Keratinocyte (primary cell): Measurements from ENCODE around the gene MALRD1. TPM values are rescaled to one million over a fixed set of nuclear protein-coding genes. Genes with fewer than 3 reads are reported as not detected.

Experiments
- DNase-seq: peaks from one replicate; pipeline ENCODE4 v3.0.0-alpha.2; 2011; ENCODE audit warnings: low read depth, missing footprints, low spot score
- FAIRE-seq: peaks from 2 replicates; lab custom pipeline; 2011; peaks lifted over from hg19 to GRCh38; lab: Jason Lieb, UNC
- H2AFZ ChIP-seq: 2 replicates; pipeline ENCODE4 v1.6.0; 2012; ENCODE audit warnings: low read length, control low read depth, inconsistent platforms; ENCODE audit not compliant: control insufficient read depth
- H3K27ac ChIP-seq: 2 replicates; pipeline ENCODE4 v1.5.1; 2011; ENCODE audit warnings: low read length; ENCODE audit not compliant: control insufficient read depth, insufficient read depth
- H3K27me3 ChIP-seq: 3 replicates; pipeline ENCODE4 v1.6.0; 2011; ENCODE audit warnings: low read length; ENCODE audit not compliant: control insufficient read depth, insufficient read depth; ENCODE audit errors: extremely low read depth
- H3K36me3 ChIP-seq, 2 experiments: 2 replicates in 1 of 2; 3 replicates in 1 of 2; pipeline ENCODE4 v1.5.1; 2011; ENCODE audit warnings: low read length in 2 of 2, mild to moderate bottlenecking in 1 of 2; ENCODE audit not compliant: control insufficient read depth in 2 of 2, insufficient read depth in 2 of 2; ENCODE audit errors: extremely low read depth in 1 of 2
- H3K4me1 ChIP-seq: 3 replicates; pipeline ENCODE4 v1.5.1; 2011; ENCODE audit warnings: low read length; ENCODE audit not compliant: control insufficient read depth, insufficient read depth; ENCODE audit errors: extremely low read depth
- H3K4me2 ChIP-seq: 3 replicates; pipeline ENCODE4 v1.6.0; 2011; ENCODE audit warnings: low read depth, low read length; ENCODE audit not compliant: control insufficient read depth, insufficient read depth; ENCODE audit errors: extremely low read depth
- H3K4me3 ChIP-seq, 3 experiments: fragments of 200-600 bp in 1 of 3; sonication (generic) in 1 of 3; 2 replicates in 2 of 3; 3 replicates in 1 of 3; pipeline ENCODE4 v1.5.1; 2011 to 2016; ENCODE audit warnings: low read length in 3 of 3, mild to moderate bottlenecking in 3 of 3, control low read depth in 2 of 3, inconsistent platforms in 1 of 3, low read depth in 1 of 3, mixed read lengths in 1 of 3, mixed run types in 1 of 3, moderate library complexity in 1 of 3; ENCODE audit not compliant: control insufficient read depth in 2 of 3, insufficient read depth in 2 of 3; ENCODE audit errors: extremely low read depth in 1 of 3
- H3K79me2 ChIP-seq: 2 replicates; pipeline ENCODE4 v1.6.0; 2012; ENCODE audit warnings: low read length; ENCODE audit not compliant: control insufficient read depth, insufficient read depth
- H3K9ac ChIP-seq: 3 replicates; pipeline ENCODE4 v1.6.0; 2011; ENCODE audit warnings: low read length; ENCODE audit not compliant: control insufficient read depth, insufficient read depth; ENCODE audit errors: extremely low read depth
- H3K9me1 ChIP-seq: 3 replicates; pipeline ENCODE4 v1.6.0; 2011; ENCODE audit warnings: low read length; ENCODE audit not compliant: control insufficient read depth, insufficient read depth; ENCODE audit errors: extremely low read depth
- H3K9me3 ChIP-seq: 2 replicates; pipeline ENCODE4 v1.5.1; 2012; ENCODE audit warnings: low read depth, low read length; ENCODE audit not compliant: control insufficient read depth
- H4K20me1 ChIP-seq: 3 replicates; pipeline ENCODE4 v1.6.0; 2011; ENCODE audit warnings: low read length; ENCODE audit not compliant: control insufficient read depth, insufficient read depth; ENCODE audit errors: extremely low read depth
- EZH2 ChIP-seq: IDR thresholded peaks from one replicate; pipeline ENCODE4 v1.6.1; 2012; ENCODE audit warnings: inconsistent platforms, mild to moderate bottlenecking, low read length, moderate library complexity
- dilution Hi-C: fragments of 300-500 bp; cut with MboI; formaldehyde crosslinking; loops from one replicate; pipeline ENCODE4 v1.7.0; 2020; ENCODE audit warnings: low sequenced_read_pairs; ENCODE audit not compliant: extremely low pct_ligation_motif_present
- polyA plus RNA-seq, 5 experiments: library from polyadenylated mRNA; depleted of rRNA in 3 of 5; stranded (reverse) in 3 of 5; stranded (forward) in 1 of 5; unstranded in 1 of 5; fragments of >200 nt; gene quantifications; 1 replicate in 1 of 5; 2 replicates in 3 of 5; 3 replicates in 1 of 5; pipeline versions ENCODE4 v1.2.1 to v1.2.3, GENCODE V29; 2011 to 2012; ENCODE audit warnings: missing spikeins in 2 of 5, low read depth in 1 of 5, low replicate concordance in 1 of 5
- TF ChIP-seq, protein P1 (sequence below), 3 experiments: IDR thresholded peaks in 1 of 3; conservative IDR thresholded peaks in 1 of 3; optimal IDR thresholded peaks in 1 of 3; 2 replicates in 2 of 3; 3 replicates in 1 of 3; pipeline versions ENCODE3 to v1.5.1; 2011; ENCODE audit warnings: low read length in 3 of 3, mild to moderate bottlenecking in 3 of 3, moderate library complexity in 2 of 3, control low read depth in 1 of 3, inconsistent platforms in 1 of 3; ENCODE audit not compliant: insufficient read depth in 2 of 3; ENCODE audit errors: extremely low read depth in 1 of 3

MALRD1 gene
- polyA plus RNA-seq, 1 donor (not counting 4 experiments of a cell fraction or from before 2014, with no cell fraction given): not detected

DNA sequence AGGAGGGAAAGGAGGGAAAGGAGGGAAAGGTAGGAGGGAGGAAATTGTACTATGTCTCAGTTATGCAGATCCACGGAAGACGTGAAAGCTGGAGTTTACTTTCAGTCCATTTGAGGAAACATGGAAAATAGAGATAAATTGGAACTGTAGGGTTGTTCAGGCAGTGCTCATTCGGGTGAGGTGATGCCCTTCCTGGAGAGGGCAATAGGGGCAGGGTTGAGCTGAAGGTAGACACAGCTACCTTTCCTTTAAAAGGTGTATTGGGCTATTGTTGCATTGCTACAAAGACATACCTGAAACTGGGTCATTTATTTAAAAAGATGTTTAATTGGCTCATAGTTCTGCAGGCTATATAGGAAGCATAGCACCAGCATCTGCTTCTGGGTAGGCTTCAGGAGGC, 650.7 kb downstream of the MALRD1 start:
- dilution Hi-C loops: no loop called here
- no peak for DNase-seq
- no peak for FAIRE-seq

DNA sequence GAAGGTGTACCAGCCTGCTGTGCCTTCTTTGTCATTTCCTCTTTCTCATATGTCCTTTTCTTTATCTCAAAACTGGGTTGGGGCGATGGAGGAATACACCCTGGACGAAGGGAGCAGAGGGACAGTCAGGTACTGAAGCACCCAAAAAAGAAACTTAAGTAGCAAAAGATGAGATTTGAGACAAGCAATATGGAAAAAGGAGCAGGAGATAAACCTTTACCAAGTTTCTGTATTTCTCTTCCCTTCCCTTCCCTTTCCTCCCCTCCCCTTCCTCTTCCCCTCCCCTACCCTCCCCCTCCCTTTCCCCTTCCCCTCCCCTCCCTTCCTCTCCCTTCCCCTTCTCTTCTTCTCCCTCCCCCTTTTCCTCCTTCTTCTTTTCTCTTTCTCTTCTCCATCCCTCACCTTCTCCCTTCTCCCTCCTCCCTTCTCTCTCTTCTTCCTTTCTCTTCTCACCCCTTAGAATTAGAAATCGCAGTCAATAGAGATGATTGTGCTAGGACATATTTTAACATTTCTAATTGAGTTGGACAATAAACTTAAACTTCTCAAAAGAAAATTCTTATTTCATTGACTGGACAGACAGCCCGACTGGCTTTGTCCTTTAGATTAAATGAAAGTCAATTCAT, 652.9 kb downstream of the MALRD1 start:
- H3K4me1 ChIP-seq: peaks cover 9% of the 10 kb centered on the region
- H3K4me3 ChIP-seq: no peak overlapping the region
- H3K79me2 ChIP-seq: no peaks in the 10 kb centered on the region
- FAIRE-seq (no peak), DNase-seq (no peak)
- H3K9me3 ChIP-seq: no peaks in the 10 kb centered on the region
- TF ChIP-seq, protein P1, sequence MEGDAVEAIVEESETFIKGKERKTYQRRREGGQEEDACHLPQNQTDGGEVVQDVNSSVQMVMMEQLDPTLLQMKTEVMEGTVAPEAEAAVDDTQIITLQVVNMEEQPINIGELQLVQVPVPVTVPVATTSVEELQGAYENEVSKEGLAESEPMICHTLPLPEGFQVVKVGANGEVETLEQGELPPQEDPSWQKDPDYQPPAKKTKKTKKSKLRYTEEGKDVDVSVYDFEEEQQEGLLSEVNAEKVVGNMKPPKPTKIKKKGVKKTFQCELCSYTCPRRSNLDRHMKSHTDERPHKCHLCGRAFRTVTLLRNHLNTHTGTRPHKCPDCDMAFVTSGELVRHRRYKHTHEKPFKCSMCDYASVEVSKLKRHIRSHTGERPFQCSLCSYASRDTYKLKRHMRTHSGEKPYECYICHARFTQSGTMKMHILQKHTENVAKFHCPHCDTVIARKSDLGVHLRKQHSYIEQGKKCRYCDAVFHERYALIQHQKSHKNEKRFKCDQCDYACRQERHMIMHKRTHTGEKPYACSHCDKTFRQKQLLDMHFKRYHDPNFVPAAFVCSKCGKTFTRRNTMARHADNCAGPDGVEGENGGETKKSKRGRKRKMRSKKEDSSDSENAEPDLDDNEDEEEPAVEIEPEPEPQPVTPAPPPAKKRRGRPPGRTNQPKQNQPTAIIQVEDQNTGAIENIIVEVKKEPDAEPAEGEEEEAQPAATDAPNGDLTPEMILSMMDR (optimal IDR thresholded peaks at IDR 0.05 in 1 of 3, IDR thresholded peaks at IDR 0.05 in 1 of 3, conservative IDR thresholded peaks at IDR 0.05 in 1 of 3; ENCODE audit: extremely low read depth in 1 of 3, insufficient read depth in 2 of 3, low read length in 3 of 3): no peak
- no peak for TF ChIP-seq EZH2
- no peak overlapping the region for H2AFZ ChIP-seq
- H4K20me1 ChIP-seq: no peaks in the 10 kb centered on the region
- H3K9me1 ChIP-seq: no peaks in the 10 kb centered on the region
- H3K27me3 ChIP-seq: no peaks in the 10 kb centered on the region
- no peaks in the 10 kb centered on the region for H3K36me3 ChIP-seq
- H3K9ac ChIP-seq: no peak overlapping the region
- H3K27ac ChIP-seq: no peak overlapping the region
- dilution Hi-C loops: no loop called here
- H3K4me2 ChIP-seq: no peak overlapping the region

More for the DNA sequence above, 650.7 kb downstream of the MALRD1 start:
- Histone ChIP-seq H2AFZ (no peak overlapping the region), H3K4me3 (no peak overlapping the region), H3K9me1 (no peaks in the 10 kb centered on the region), H4K20me1 (no peaks in the 10 kb centered on the region), H3K4me2 (no peak overlapping the region), H3K9ac (no peak overlapping the region), H3K27ac (no peak overlapping the region), H3K4me1 (peaks cover 9% of the 10 kb centered on the region), H3K9me3 (no peaks in the 10 kb centered on the region), H3K79me2 (no peaks in the 10 kb centered on the region), H3K27me3 (no peaks in the 10 kb centered on the region), H3K36me3 (no peaks in the 10 kb centered on the region)
- TF ChIP-seq, protein P1 (optimal IDR thresholded peaks at IDR 0.05 in 1 of 3, IDR thresholded peaks at IDR 0.05 in 1 of 3, conservative IDR thresholded peaks at IDR 0.05 in 1 of 3; ENCODE audit: extremely low read depth in 1 of 3, insufficient read depth in 2 of 3, low read length in 3 of 3): peak in 1 of 3 experiments; percentile 10
- no peak for TF ChIP-seq EZH2
